Cerebellar cortex (tissue), 1 donor: Measurements from ENCODE around the gene RAC2.
"Not testable (repeated sequence)": the region's sequence is repeated elsewhere in the genome, so short reads cannot be mapped to it uniquely, and the experiment has no call there.

Experiments
- DNase-seq: peaks from one replicate; pipeline ENCODE4 v3.0.0-alpha.2; 2015; ENCODE audit warnings: low spot score

RAC2 gene

DNA sequence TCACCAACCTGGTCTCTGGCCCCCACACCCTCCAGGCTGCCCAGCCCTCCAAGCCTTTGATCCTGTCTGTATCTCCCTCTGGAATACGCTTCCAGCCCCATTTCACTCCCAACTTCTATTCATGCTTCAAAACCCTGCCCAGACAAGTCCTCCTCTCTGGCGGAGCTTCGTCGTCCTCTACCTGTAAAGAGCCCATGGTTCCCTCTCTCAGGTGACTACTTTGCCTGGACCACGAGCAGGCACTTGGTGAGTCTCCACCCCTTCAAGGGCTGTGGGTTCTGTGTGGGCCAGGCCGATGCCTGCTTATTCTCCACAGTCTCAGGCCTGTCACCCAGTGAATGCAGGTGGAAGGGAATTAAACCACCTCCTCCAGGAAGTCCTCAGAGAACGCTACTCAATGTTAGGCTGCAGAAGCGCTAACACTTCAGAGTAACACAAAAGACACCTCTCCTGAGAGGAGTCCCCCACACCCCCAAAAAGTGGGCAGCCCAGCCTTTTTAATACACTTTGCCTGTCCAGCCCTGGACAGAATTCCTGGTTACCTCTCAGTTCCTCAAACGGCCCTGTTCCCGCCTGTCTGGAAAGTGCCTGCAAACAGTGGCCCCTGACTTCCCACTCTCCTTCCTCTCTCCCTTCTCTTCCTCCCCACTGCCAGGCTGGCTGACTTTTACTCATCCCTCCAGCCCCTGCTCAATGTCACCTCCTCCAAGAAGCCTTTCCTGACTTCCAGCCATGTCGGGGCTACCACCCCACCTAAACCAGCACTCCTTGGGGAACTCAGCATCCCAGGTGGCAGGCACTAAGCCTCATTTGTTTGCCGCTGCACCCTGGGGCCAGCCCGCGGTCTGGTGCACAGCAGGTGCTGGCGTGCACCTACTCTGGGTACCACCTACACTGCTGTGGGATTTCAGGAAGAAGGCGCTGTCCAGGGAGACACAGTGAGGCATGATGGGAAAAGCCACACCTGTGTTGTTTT lies 9.0 kb downstream of the RAC2 start:
- no peak for DNase-seq

DNA sequence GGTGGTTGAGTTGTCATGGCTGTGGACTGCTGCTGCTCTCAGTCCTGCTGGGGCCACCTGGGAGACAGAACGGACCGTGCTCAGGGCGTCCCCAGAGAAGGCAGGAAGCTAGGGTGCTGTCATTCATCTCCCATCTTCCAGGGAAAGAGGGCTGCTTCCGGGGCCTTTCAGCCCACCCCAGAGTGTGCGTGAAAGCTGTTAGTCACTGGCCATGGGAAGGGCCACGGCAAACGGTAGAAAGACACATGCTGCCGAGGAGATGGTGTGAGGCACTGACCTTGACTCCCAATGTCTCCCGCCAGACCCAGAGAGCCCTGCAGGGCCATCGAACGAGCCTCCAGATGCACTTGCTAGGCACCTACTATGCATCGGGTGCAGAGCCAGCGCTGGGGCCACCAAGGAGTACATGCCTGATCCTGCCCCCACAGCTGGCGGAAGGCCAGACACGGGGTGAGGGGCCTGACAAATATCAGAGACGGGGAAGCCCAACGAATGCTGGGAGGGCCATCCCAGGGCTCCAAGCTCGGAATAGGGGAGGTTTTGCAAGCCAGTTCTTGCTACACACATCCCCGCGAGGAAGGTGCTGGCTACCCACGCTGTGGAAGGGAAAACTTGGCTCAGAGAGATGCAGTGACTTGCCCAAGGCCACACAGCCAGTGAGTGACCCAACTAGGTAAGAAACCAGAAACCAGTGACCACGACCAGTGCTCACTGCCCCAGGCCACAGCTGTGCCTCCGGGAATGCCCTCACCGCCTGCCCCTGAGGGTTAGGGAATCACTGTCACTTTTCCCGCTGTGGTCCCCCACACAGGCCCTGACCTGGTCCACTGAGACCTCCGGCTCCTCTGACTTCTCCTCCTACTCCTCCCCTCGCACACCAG lies 10.1 kb downstream of the RAC2 start:
- no peak for DNase-seq

DNA sequence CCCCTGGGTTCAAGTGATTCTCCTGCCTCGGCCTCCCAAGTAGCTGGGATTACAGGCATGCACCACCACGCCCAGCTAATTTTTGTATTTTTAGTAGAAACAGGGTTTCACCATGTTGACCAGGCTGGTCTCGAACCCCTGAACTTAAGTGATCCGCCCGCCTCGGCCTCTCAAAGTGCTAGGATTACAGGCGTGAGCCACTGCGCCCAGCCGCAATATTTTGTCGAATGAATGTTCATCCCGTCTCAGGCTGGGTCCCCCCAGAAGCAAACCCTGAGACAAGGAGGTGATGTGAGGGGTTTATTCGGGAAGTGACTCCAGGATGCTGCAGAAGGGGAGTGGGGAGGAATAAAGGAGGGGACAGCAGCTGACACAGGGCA lies 10.7 kb downstream of the RAC2 start:
- not testable (repeated sequence) for DNase-seq

DNA sequence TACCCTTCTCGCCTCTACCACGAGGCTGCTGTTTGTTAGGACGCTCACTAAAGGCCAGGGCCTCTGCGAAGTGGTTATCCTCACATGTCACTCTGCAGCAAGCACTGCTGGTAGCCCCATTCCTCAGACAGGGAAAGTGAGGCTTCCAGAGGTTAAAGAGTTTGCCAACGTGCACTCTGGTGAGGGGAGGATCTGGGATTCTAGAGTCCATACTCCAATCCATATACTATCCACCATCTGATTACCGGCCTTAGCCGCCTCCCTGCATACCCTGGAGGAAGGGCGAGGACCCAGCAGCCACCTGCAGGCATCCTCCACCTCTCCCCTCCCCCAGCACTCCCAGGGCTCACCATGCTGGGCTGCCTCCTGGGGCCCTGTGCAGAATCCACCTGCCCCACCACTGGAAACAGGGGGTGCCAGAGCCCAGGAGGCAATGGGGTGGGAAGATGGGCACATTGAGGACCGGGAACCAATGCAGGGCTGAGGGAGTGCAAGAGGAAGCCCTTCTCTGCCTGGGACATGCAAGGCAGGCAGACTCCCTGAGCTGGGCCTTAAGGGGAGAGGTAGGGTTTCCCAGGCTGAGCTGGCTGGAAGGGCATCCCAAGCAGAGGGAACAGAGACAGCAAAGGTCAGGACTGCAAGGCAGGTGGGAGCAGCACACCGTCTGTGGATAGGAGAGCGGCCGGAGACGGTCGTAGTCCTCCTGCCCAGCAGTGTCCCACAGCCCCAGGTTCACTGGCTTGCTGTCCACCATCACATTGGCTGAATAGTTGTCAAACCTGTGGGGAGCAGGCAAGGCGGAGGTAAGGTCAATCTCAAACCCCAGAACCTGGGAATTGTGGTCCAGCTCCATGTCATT lies 11.7 kb downstream of the RAC2 start:
- DNase-seq: no peak

DNA sequence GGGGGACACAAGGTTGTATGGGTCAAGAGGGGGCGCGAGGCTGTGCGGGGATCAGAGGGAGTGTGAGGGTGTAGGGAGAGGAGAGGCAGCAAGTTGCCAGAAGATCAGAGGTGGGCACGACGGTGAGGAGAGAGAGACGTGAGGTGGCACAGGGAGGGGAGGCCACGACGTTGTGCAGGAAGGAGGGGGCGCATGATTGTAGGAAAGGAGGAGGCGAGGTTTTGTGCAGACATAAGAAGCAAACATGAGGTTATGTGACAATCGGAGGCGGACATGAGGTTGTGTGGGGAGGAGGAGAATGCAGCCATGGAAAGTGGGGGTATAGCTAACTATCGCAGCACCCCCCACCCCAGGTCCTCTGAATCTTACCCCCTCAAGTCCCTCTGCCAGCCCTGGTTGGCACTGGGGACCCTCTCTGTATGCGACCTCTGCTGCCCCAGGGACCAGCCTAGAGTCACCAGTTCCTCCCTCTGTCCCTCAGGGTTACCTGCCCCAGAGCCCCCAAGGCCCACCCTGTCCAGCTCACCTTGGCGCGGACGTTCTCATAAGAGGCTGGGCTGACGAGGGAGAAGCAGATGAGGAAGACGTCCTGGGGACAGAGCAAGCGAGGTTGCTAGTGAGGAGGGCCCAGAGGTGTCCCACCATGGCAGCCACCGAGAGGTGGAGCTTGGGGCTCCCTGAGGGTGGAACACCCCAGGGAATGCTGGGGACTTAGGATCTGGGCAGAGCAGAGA lies 12.5 kb downstream of the RAC2 start:
- no peak for DNase-seq

DNA sequence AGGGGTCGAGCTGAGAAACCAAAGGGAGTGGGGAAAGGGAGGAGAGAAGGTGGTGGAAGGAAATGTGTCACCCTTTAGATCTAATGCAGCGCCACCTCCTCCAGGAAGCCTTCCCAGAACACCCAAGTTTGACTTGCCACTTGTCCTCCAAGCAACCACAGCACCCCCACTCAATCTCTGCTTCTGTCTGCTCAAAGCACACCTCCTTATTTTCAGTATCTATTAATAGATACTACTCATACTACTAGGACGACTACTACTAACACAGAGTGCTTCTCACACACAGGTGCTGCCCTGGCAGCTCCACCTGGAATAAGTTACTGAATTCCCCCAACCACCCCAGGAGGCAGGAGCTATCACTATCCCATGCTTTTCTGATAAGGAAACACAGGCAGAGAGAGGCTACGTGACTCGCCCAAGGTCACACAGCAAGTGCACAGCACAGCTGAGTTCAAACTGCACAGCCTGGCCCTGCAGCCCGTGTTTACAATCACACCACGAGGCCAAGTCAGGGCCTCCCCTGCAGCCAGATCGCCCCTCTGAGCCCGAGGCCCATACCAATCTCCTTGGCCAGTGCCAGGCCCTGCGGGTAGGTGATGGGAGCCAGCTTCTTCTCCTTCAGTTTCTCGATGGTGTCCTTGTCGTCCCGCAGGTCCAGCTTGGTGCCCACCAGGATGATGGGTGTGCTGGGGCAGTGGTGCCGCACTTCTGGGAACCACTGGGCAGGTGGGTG lies 13.2 kb downstream of the RAC2 start:
- DNase-seq: no peak

DNA sequence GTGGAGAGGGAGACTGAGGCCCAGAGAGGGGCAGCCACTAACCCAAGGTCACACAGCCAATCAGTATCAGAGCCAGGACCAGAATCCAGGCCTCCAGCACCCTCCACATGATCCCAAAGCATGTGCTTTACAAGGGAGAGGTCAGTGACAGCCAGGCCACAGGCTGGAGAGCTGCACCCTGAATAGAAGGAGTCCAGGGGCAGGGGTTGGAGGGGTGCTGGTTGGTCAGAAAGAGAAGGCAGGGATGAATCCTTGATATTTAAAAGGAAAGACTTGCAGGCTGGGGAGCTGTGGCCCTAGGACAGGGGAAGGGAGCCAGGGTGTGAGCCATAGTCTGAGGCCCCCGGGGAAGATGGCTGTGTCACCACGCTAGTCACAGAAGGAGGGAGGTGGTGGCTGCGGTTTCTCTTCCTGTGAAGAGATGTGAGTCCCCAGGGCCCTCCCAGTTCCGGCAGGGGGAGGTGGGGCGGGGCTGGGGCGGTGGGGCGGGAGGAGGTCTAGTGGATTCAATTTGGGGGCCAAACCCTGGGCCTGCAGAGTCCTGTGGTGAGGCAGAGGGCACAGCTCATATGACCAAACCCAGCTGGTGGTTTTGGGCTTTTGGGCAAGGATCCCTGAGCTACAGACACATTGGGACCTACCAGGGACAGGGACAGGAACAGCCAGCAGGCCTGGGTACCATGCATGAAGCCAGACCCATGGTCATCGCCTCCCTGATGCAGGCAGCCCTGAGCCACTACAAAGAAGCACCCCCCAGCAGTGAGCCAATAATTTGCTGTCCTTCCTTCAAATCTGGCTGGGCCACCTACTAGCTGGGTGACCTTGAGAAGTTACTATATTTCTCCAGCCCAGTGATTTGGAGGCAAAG lies 14.0 kb downstream of the RAC2 start:
- DNase-seq: no peak

DNA sequence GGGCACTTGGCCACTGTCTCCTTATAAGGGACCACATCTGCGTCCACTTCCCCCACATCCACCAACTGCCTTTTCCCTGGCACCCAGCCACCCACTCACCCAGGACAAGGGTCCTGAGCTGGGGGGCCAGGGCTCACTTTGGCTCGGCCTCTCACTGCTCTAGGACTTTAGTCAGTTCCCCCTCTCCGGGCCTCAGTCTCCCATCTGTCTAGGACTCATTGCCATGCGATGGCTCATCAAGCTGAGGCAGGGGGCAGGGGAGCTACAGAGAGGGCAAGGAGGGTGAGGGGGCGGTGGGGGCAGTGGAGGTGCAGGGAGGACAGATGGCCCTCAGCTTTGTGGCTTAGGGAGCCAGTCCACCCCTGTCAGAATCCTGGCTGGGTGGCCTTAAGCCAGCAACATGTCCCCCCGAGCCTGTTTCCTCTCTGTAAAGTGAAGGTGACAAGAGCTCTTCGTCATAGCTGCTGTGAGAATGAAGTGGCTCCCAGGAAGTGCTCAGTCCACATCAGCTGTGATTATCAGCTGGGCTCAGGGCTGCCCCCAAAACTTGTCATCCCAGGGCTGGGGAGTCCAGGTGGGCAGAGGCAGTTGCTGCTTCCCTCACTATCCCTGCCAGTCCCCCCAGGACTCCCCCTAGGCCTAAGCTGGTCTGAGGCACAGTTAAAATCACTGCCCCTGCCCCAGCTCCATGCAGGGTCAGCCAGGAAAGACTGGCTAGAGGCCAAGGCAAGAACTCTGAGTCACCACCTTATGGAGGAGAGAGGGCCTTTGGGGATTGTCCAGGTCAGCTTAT lies 14.9 kb downstream of the RAC2 start:
- no peak for DNase-seq

DNA sequence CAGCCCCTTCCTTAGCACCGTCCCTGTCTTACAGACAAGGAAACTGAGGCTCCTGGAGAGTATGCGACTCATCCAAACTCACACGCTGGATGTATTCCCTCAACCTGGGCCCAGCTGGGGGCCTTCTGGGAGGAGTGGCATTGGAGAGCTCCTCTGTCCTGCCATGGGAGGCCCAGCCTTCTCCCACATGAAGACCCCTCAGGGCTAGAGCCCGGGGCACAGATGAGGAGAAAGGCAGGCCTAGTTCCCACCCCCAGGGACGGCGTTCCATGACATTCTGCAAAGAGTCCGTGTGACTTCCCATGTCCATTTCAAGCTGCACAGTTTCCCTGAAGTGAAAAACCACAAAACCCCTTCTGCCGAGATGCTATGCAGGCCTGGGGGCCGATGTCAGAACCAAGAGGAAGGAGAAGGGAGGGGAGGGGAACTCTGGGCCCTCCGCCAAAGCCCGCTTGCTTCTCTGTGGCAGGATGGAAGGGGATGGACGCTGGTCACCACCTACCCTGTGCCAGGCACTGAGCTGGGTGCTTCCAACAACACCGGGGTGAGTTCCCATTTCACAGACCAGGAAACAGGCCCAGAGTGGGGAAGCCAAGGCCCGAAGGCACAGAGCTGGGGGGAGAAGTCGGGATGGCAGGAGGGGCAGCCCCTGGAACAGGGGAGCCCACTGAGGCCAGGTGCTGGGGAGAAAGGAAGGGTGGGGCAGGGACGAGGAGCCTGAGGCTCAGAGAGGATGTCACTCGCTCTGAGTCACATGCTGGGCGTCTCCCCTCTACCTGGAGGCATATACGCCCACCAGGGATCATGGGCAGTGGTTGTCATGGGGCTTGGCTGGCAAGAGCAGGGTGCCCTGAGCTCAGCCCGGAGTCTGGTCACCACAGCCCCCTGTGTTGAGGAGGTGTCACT lies 15.7 kb downstream of the RAC2 start:
- DNase-seq: no peak

DNA sequence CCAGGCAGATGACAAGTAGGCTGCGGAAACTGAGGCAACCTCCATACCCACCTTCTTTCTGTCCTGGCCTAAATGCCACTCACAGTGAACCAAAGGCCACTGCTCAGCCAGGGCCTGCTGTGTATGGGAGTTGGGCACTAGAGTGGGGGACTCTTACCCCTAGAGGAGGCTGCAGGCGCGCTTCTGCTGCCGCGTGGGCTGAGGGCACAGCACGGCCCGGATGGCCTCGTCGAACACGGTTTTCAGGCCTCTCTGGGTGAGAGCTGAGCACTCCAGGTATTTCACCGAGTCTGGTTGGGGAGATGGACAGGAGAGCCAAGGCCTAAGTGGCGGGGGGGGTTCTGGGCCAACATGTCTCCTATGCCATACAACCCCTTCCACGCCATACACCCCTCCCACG lies 17.6 kb downstream of the RAC2 start:
- no peak for DNase-seq

DNA sequence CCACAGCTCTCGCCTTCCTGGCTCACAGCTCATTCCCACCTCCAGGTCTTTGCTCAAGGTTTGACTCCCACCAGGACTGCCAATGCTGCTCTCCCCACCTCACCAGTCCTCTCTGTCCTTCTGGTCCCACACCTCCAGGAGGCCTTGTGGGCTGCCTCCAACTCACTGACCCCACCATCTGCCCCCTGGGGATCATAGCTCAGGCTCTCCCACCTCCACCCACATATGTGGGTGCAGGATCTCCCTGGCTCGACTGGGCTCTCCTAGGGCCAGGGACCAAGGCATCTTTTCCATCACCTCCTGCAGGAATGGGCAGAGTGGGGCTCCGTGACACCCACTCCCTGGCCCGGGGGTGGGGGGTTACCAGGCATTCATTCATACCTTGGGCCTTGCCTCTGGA lies 18.0 kb downstream of the RAC2 start:
- no peak for DNase-seq

DNA sequence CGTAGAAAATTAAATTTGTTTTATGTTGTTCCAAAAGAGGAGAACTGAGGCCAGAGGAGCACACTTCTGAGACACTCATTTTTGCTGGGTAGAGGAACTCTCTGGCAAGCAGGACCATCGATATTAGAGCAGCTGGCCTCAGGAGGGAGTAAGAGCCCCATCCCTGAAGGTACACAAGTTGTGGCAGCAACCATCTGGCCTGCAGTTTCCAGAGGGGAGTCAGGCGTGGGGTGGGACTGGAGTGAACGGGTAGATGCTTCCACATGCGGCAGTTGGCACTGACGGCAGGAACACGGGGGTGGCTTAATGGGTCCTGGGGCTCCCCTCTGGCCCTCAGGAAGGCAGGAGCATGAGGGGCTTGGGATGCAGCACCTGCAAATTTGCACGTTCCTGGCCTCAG lies 18.6 kb downstream of the RAC2 start:
- DNase-seq: peak; percentile 38

DNA sequence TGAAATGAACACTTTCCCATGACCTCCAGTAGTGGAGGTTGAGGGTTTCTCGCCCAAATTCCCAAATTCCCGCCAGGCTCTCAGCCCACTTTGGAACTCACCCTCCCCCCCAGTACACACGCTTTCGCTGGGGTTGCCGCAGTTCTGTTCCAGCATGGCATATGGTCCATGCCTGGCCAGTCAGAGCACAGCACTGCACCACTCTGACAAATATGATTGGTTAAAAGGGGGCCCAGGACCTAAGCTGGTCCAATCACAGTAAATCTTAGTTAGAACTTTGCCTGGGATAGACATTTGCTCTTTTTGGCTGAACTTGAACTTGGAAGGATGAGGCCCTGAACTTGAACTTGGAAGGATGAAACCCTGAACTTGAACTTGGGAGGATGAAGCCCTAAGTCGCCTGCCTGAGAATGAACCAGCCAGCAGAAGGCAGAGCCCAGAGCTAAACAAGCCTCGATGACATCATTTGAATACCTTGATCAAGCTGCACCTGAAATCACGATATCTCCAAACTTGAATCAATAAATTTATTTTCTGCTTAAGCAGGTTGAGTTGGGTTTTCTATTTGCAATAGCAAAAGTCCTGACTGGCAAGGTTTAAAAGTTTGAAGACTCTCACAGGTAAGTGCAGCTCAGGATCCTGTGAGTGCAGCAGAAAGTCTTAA lies 19.2 kb downstream of the RAC2 start:
- no peak for DNase-seq

DNA sequence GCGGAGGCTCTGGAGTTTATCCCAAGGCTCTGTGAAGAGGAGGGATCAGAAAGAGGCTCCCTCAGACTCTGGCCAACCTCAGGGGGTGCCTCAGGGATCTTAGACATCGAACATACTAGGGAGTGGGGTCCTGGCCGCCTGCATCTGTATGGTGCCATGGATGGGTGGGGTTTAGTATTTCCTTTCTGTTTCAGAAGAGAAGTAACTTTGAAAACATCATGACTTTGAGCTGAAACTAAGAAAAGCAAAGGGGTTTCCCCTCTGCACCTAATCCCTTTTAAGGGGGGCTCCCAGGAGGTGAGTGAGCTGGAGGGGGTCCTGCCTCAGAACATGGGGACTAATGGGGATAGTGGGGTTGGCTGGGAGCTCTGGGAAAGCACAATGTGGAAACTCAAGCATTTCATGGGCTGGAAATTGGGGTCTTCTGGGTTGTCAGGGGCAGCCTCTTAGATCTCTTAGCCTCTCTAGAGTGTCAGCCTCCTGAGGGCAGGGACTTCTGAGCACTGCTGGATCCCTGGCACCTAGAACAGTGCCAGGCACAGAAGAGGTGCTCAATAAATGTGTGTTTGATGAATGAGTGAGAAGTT lies 20.0 kb downstream of the RAC2 start:
- no peak for DNase-seq

DNA sequence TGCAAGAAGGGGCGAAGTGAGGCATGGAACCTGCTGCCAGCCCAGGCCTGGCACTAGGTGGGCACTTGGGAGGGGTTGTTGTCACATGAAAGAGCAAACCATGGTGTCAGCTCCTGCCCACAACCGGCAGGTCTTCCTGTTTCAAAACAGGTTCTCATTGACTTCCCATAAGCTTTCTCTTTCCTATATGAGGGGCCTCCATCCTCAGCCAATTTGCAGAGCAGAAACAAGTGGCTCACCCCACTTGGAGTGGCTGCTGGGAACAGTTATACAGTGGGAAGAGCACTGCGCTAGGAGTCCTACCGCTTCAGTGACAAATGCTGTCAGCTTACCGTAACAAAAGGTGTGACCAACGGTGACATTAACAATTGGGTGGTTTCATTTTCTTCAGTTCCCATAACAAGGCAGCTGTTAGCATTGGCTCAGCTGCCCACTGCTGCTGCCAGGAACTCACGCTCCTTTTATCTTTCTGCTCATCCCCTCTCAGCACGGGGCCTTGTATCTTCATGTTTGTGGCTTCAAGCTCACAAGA lies 21.6 kb downstream of the RAC2 start:
- no peak for DNase-seq
